Subcutaneous abdominal adipose tissue (tissue), 5 donors: ENCODE measurements around the gene TAC4.
A peak's percentile ranks its signal among the peaks of the same experiment; 100 is the strongest.
"Not testable (repeated sequence)": the region's sequence is repeated elsewhere in the genome, so short reads cannot be mapped to it uniquely, and the experiment has no call there.

ENCODE experiments used
- H3K27ac ChIP-seq: one replicate; pipeline ENCODE4 v1.7.0; 2013; ENCODE audit warnings: low read depth, mild to moderate bottlenecking, inconsistent platforms, low read length, moderate library complexity
- H3K27me3 ChIP-seq, 5 donors: one replicate each; pipeline ENCODE4 v1.7.0; 2013; ENCODE audit warnings: low read length in 5 of 5, inconsistent platforms in 1 of 5; ENCODE audit not compliant: control insufficient read depth in 5 of 5, insufficient read depth in 4 of 5
- H3K36me3 ChIP-seq, 5 donors: one replicate each; pipeline ENCODE4 v1.7.0; 2013; ENCODE audit warnings: low read length in 5 of 5; ENCODE audit not compliant: control insufficient read depth in 5 of 5, insufficient read depth in 5 of 5
- H3K4me1 ChIP-seq, 5 donors: one replicate each; pipeline ENCODE4 v1.7.0; 2013; ENCODE audit warnings: low read length in 5 of 5, mild to moderate bottlenecking in 3 of 5, moderate library complexity in 1 of 5; ENCODE audit not compliant: control insufficient read depth in 5 of 5, insufficient read depth in 5 of 5
- H3K4me3 ChIP-seq, 5 donors: one replicate each; pipeline ENCODE4 v1.7.0; 2013; ENCODE audit warnings: low read length in 5 of 5, low read depth in 1 of 5
- H3K9ac ChIP-seq, 5 donors: one replicate each; pipeline ENCODE4 v1.7.0; 2013; ENCODE audit warnings: low read length in 5 of 5, mild to moderate bottlenecking in 4 of 5, moderate library complexity in 3 of 5
- H3K9me3 ChIP-seq, 5 donors: one replicate each; pipeline ENCODE4 v1.7.0; 2013; ENCODE audit warnings: low read length in 5 of 5; ENCODE audit not compliant: control insufficient read depth in 5 of 5
- donor health status: healthy.
- donor health status: healthy.
- donor health status: healthy.
- donor health status: healthy.
- donor health status: healthy.

The TAC4 gene

DNA sequence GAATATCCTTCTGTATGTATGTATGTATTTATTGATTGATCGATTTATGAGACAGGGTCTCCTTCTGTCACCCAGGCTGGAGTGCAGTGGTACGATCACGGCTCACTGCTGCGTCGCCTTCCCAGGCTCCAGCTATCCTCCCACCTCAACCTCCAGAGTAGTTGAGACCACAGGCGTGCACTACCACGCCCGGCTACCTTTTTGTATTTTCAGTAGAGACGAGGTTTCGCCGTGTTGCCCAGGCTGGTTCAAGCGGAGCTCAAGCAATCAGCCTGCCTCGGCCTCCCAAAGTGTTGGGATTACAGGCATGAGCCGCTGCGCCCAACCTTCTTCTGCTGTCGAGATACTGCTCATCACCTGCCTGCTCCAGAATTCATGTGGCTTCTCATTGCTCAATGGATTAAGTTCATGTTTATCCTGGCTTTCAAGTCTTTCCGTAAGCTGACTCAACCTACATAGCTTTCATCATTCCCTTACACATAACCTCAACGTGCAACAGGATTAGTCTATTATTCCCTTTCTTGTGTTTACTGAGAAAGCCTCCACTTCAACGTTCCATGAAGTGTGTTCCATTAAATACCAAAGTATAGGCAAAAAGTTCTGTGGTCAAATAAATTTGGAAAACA, 13.6 kb downstream of the TAC4 start:
- peaks cover 2 to 45% (median 23%) of the 10 kb centered on the region in 5 donors for H3K36me3 ChIP-seq

DNA sequence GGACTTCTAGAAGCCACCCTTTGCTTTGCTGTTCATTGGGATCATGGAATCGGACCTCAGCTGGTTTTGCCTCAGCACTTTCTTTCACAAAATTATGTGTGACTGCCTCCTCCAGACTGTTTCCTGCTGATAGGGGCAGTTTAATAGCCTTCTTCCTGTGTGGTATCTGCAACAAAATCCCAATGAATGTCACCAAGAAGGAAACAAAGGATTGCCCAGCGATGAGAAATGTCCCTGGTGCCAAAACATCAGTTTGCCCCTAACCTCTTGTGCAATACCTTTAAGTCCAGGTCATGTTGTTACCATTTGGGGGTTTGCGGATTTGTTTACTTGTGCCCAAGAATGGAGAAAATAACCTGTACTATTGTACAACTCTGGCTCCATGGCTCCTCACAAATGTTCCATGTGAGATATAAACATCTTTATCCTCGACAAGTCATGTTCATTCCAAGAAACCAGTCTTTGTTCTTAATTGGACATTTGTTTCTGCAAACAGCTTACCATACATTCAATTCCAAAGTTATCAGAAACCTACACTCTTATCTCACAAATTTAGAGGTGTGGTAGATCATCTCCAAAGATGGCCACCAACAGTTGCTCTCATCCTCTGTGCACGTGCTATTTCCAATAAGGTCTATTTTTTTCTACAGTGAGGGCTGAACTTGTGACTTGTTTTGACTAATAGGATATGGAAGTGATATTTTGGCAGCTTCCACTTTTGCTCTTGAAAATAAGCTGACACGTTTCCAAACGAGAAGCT, 14.8 kb downstream of the TAC4 start:
- Histone ChIP-seq H3K27me3 (no peaks in the 10 kb centered on the region), H3K9me3 (no peaks in the 10 kb centered on the region), H3K4me1 (peaks cover 7 to 48% (median 15%) of the 10 kb centered on the region in 5 donors), H3K36me3 (peaks cover 7 to 57% (median 25%) of the 10 kb centered on the region in 5 donors), H3K9ac (no peak overlapping the region), H3K27ac (peak overlapping the region; percentile 14), H3K4me3 (no peak overlapping the region)

More for the DNA sequence above, 13.6 kb downstream of the TAC4 start:
- H3K9ac ChIP-seq = no peak overlapping the region
- H3K4me3 ChIP-seq = no peak overlapping the region
- peaks cover 6 to 44% (median 15%) of the 10 kb centered on the region in 5 donors for H3K4me1 ChIP-seq
- H3K27ac ChIP-seq = no peak overlapping the region
- H3K27me3 ChIP-seq = no peaks in the 10 kb centered on the region
- no peaks in the 10 kb centered on the region for H3K9me3 ChIP-seq

- Histone ChIP-seq H3K4me3 (no peak overlapping the region), H3K4me1 (peaks cover 4 to 35% (median 9%) of the 10 kb centered on the region in 5 donors), H3K9me3 (no peaks in the 10 kb centered on the region), H3K27ac (no peak overlapping the region), H3K27me3 (no peaks in the 10 kb centered on the region), H3K9ac (no peak overlapping the region), H3K36me3 (peaks cover 22 to 79% (median 42%) of the 10 kb centered on the region in 5 donors)
These were observed 17.3 kb downstream of the TAC4 start for GRCh38 chr17:49830605-49831004.

DNA sequence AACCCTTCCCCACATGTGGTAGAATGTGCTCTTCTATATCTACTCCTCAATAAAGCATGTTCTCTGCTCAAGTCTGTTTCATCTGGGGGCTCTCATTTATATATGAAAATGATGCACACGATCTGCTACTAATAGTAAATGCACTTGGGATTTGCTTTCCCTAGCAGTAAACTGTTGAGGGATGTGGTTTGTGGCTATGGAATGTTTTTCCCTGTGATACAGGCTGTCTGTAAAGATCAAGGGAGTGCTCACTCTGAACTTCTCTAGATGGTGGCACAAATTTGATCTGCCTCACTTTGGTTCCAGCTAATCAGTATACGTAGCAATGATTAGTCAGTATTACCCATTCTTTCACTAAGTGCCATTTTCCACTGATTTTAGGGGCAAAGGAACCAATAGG, 18.8 kb downstream of the TAC4 start:
- Histone ChIP-seq H3K27ac (no peak overlapping the region), H3K4me3 (no peak overlapping the region), H3K36me3 (peaks cover 32 to 82% (median 49%) of the 10 kb centered on the region in 5 donors), H3K4me1 (peaks cover 0 to 27% (median 9%) of the 10 kb centered on the region in 5 donors), H3K9me3 (no peaks in the 10 kb centered on the region), H3K27me3 (no peaks in the 10 kb centered on the region), H3K9ac (no peak overlapping the region)

- H3K9ac ChIP-seq, H3K4me3 ChIP-seq, H3K27ac ChIP-seq, H3K27me3 ChIP-seq, H3K9me3 ChIP-seq: not testable (repeated sequence)
- peaks cover 40 to 82% (median 54%) of the 10 kb centered on the region in 5 donors for H3K36me3 ChIP-seq
- peaks cover 3 to 21% (median 9%) of the 10 kb centered on the region in 5 donors for H3K4me1 ChIP-seq
These were observed 19.5 kb downstream of the TAC4 start for GRCh38 chr17:49828325-49828724.

GRCh38 chr17:49825645-49826044, 22.2 kb downstream of the TAC4 start:
- no peak overlapping the region for H3K9ac ChIP-seq
- H3K27ac ChIP-seq = no peak overlapping the region
- no peaks in the 10 kb centered on the region for H3K27me3 ChIP-seq
- no peak overlapping the region for H3K4me3 ChIP-seq
- peaks cover 54 to 87% (median 71%) of the 10 kb centered on the region in 5 donors for H3K36me3 ChIP-seq
- H3K4me1 ChIP-seq = peaks cover 0 to 21% (median 11%) of the 10 kb centered on the region in 5 donors
- H3K9me3 ChIP-seq = no peaks in the 10 kb centered on the region

GRCh38 chr17:49823614-49824013, 24.3 kb downstream of the TAC4 start:
- Histone ChIP-seq H3K9ac (no peak overlapping the region), H3K4me3 (no peak overlapping the region), H3K36me3 (peaks cover 50 to 81% (median 69%) of the 10 kb centered on the region in 5 donors), H3K27me3 (no peaks in the 10 kb centered on the region), H3K9me3 (no peaks in the 10 kb centered on the region), H3K4me1 (peaks cover 0 to 21% (median 14%) of the 10 kb centered on the region in 5 donors), H3K27ac (no peak overlapping the region)

- H3K9me3 ChIP-seq = no peaks in the 10 kb centered on the region
- H3K27ac ChIP-seq = no peak overlapping the region
- no peaks in the 10 kb centered on the region for H3K27me3 ChIP-seq
- H3K4me3 ChIP-seq = no peak overlapping the region
- H3K36me3 ChIP-seq = peaks cover 55 to 82% (median 76%) of the 10 kb centered on the region in 5 donors
- H3K9ac ChIP-seq = no peak overlapping the region
- peaks cover 0 to 16% (median 11%) of the 10 kb centered on the region in 5 donors for H3K4me1 ChIP-seq
These were observed 25.0 kb downstream of the TAC4 start for GRCh38 chr17:49822829-49823228.

DNA sequence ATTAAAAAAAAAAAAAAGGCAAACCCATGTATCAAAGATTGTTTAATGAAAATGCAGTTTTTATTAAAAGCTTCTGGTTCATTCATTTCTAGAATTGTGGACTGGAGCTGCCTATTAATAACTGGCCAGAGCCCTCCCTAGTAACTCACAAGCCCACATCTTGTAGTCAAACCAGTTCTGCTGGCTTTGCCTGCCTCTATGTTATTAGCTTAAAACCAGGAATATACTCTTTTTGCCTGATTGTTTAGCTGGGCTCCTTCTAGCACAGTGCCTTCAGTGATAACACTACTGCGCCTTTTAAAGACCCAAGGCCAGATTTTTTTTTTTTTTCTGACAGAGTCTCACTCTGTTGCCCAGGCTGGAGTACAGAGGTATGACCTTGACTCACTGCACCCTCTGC, 26.0 kb downstream of the TAC4 start:
- no peak overlapping the region for H3K27ac ChIP-seq
- no peaks in the 10 kb centered on the region for H3K27me3 ChIP-seq
- H3K36me3 ChIP-seq = peaks cover 55 to 83% (median 76%) of the 10 kb centered on the region in 5 donors
- no peak overlapping the region for H3K4me3 ChIP-seq
- H3K4me1 ChIP-seq = peaks cover 0 to 11% (median 8%) of the 10 kb centered on the region in 5 donors
- no peaks in the 10 kb centered on the region for H3K9me3 ChIP-seq
- H3K9ac ChIP-seq = no peak overlapping the region

DNA sequence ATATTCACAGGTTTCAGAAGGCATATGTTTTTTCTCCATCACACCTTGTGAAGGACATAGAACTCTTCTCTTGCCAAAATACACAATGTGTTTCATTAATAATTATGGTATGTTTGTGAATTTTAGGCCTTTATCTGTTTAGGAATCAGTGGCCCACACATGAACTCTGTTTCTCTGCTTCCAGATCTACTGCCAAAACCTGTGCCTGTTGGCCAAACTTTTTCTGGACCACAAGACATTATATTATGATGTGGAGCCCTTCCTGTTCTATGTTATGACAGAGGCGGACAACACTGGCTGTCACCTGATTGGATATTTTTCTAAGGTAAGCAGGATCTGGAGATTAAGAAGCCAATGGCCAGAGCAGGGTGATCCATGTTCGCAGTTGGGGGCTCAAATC, 26.4 kb downstream of the TAC4 start:
- Histone ChIP-seq H3K4me1 (peaks cover 0 to 11% (median 8%) of the 10 kb centered on the region in 5 donors), H3K27ac (no peak overlapping the region), H3K27me3 (no peaks in the 10 kb centered on the region), H3K36me3 (peaks cover 51 to 83% (median 76%) of the 10 kb centered on the region in 5 donors), H3K9ac (no peak overlapping the region), H3K4me3 (no peak overlapping the region), H3K9me3 (no peaks in the 10 kb centered on the region)
